Uterus (tissue), 4 donors: ENCODE results near the gene CR1L. TPM values are rescaled to one million over a fixed set of nuclear protein-coding genes. Genes with fewer than 3 reads are reported as not detected.
"Not testable (repeated sequence)": the region's sequence is repeated elsewhere in the genome, so short reads cannot be mapped to it uniquely, and the experiment has no call there.

Source experiments
- DNase-seq, 2 donors: peaks; one replicate each; pipeline ENCODE4 v3.0.0-alpha.2; 2019 to 2020
- H3K27ac ChIP-seq, 2 donors: fragments of 200-600 bp; sonication (generic); 1 replicate in 1 of 2; 2 replicates in 1 of 2; pipeline ENCODE4 v1.5.1; 2016 to 2018
- H3K27me3 ChIP-seq, 2 donors: fragments of 200-600 bp; sonication (generic); one replicate each; pipeline ENCODE4 v1.5.1; 2018 to 2019; ENCODE audit warnings: control low read depth in 1 of 2
- H3K36me3 ChIP-seq, 2 donors: fragments of 200-600 bp; sonication (generic); one replicate each; pipeline ENCODE4 v1.5.1; 2019; ENCODE audit warnings: control low read depth in 1 of 2
- H3K4me1 ChIP-seq, 2 donors: fragments of 200-600 bp; sonication (generic); one replicate each; pipeline ENCODE4 v1.5.1; 2018 to 2019; ENCODE audit warnings: control low read depth in 1 of 2
- H3K4me3 ChIP-seq, 2 donors: fragments of 200-600 bp; sonication (generic); 1 replicate in 1 of 2; 2 replicates in 1 of 2; pipeline ENCODE4 v1.5.1; 2018 to 2019; ENCODE audit warnings: mild to moderate bottlenecking in 1 of 2
- H3K9me3 ChIP-seq, 2 donors: fragments of 200-600 bp; sonication (generic); one replicate each; pipeline ENCODE4 v1.5.1; 2019; ENCODE audit warnings: control low read depth in 1 of 2
- POLR2A ChIP-seq, 2 donors: fragments of 450-650 bp; IDR thresholded peaks; one replicate each; pipeline ENCODE4 v1.6.1; 2016; ENCODE audit warnings: antibody characterized with exemption in 2 of 2, mild to moderate bottlenecking in 1 of 2, moderate library complexity in 1 of 2
- intact Hi-C: fragments of 100-400 bp; cut with DNase I; formaldehyde crosslinking; loops from one replicate; pipeline ENCODE4 v1.15.1; 2023; ENCODE audit warnings: low total_unique reads
- total RNA-seq, 4 donors: library from RNA; depleted of rRNA in 3 of 4; stranded (reverse); fragments of >200 nt in 3 of 4; gene quantifications; one replicate each; pipeline versions ENCODE4 v1.1.0 to v1.2.4, GENCODE V29; 2014 to 2023
- TF ChIP-seq, protein P1 (sequence below), 4 experiments: fragments of 200-600 bp in 2 of 4; fragments of 450-650 bp in 2 of 4; sonication (generic) in 2 of 4; IDR thresholded peaks; one replicate each; pipeline ENCODE4 v1.5.1; 2016 to 2019; ENCODE audit warnings: antibody characterized with exemption in 4 of 4, mild to moderate bottlenecking in 2 of 4, moderate library complexity in 1 of 4
- donor health status: DM: yes; HTN: yes; CAD: no.

Gene CR1L
- total RNA-seq, 4 donors from 2014 or later: 0.14 TPM; not detected in 3

DNA sequence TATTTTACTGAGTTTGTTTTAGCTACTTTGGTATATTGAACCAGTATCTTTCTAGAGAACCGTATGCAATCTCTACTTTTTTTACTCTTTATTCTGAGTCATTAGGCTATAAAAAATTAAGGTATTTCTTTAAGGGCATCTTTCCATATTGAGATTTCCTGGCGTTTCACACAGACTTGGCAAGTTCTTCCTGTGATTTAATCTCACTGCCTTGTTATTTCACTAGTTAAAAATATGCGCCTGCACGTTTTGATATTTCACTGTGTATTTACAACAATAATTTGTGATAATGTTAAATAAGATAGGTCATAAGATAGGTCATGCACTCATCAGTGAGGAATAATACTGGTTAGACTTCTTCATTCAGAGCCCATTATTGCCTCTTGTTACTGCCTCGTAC is 16.2 kb upstream of the CR1L start:
- TF ChIP-seq, protein P1, sequence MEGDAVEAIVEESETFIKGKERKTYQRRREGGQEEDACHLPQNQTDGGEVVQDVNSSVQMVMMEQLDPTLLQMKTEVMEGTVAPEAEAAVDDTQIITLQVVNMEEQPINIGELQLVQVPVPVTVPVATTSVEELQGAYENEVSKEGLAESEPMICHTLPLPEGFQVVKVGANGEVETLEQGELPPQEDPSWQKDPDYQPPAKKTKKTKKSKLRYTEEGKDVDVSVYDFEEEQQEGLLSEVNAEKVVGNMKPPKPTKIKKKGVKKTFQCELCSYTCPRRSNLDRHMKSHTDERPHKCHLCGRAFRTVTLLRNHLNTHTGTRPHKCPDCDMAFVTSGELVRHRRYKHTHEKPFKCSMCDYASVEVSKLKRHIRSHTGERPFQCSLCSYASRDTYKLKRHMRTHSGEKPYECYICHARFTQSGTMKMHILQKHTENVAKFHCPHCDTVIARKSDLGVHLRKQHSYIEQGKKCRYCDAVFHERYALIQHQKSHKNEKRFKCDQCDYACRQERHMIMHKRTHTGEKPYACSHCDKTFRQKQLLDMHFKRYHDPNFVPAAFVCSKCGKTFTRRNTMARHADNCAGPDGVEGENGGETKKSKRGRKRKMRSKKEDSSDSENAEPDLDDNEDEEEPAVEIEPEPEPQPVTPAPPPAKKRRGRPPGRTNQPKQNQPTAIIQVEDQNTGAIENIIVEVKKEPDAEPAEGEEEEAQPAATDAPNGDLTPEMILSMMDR (IDR thresholded peaks at IDR 0.05): no peak
- no peak for TF ChIP-seq POLR2A (IDR thresholded peaks at IDR 0.05)
- H3K4me1 ChIP-seq: no peaks in the 10 kb centered on the region

DNA sequence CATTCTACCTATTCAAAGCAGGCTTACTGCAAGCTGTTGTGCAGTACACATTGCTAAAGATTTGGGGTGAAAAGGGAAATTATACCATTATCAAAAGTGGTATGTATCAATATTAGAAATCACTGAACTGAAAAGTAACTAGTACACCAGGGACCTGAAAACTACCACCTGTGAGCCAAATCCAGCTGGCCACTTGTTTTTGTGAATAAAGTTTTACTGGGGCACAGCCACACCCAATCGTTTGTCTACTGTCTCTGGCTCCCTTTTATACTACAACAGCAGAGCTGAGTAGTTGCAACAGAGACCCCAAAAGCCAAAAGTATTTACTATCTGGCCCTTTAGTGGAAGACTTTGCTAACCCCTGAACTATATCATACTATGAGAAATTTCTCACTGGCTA is 13.8 kb upstream of the CR1L start:
- no peaks in the 10 kb centered on the region for H3K27me3 ChIP-seq
- intact Hi-C loops: no loop called here
- H3K4me1 ChIP-seq: no peaks in the 10 kb centered on the region
- TF ChIP-seq POLR2A (IDR thresholded peaks at IDR 0.05): no peak
- TF ChIP-seq, protein P1 (IDR thresholded peaks at IDR 0.05): no peak
- H3K27ac ChIP-seq: no peak overlapping the region
- DNase-seq: no peak
- no peaks in the 10 kb centered on the region for H3K36me3 ChIP-seq
- H3K9me3 ChIP-seq: no peaks in the 10 kb centered on the region
- H3K4me3 ChIP-seq: no peak overlapping the region

More for the DNA sequence above, 16.2 kb upstream of the CR1L start:
- Histone ChIP-seq H3K27ac (no peak overlapping the region), H3K36me3 (no peaks in the 10 kb centered on the region), H3K27me3 (no peaks in the 10 kb centered on the region), H3K9me3 (no peaks in the 10 kb centered on the region), H3K4me3 (no peak overlapping the region)
- no peak for DNase-seq
- intact Hi-C loops: no loop called here

DNA sequence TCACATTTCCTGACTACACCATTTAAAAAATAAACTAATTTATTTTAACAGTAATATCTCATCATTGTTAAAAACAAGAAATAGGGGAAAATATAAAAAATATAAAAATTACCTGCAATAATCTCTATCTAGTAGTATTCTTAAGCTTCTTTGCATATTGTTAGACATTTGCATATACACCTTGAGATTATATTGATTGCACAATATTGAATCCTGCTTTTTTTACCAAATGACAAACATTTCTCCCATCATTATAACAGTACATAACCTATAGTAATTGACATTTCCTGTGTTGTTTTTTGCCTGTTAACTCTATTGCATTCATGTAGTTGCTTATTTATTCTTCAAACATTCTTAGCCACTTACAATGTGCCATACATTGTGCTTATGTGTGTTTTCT is 11.7 kb upstream of the CR1L start:
- H3K27me3 ChIP-seq: no peaks in the 10 kb centered on the region
- no peaks in the 10 kb centered on the region for H3K9me3 ChIP-seq
- H3K4me3 ChIP-seq: no peak overlapping the region
- intact Hi-C loops: no loop called here
- H3K36me3 ChIP-seq: no peaks in the 10 kb centered on the region
- no peak for DNase-seq
- H3K4me1 ChIP-seq: no peaks in the 10 kb centered on the region
- no peak for TF ChIP-seq POLR2A (IDR thresholded peaks at IDR 0.05)
- TF ChIP-seq, protein P1 (IDR thresholded peaks at IDR 0.05): no peak
- no peak overlapping the region for H3K27ac ChIP-seq

DNA sequence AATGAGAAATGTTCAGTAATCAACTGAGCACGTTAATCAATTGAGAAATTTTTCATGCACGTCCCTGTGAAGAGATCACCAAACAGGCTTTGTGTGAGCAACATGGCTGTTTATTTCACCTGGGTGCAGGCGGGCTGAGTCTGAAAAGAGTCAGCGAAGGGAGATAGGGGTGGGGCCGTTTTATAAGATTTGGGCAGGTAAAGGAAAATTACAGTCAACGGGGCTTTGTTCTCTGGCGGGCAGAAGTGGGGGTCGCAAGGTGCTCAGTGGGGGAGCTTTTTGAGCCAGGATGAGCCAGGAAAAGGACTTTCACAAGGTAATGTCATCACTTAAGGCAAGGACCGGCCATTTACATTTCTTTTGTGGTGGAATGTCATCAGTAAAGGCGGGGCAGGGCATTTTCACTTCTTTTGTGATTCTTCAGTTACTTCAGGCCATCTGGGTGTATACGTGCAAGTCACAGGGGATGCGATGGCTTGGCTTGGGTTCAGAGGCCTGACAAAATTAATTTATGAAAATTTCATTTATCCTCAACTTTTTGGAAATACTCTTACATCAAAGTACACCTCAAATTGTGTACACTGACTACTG is 11.1 kb upstream of the CR1L start:
- DNase-seq, H3K4me1 ChIP-seq, H3K9me3 ChIP-seq, H3K27ac ChIP-seq, H3K36me3 ChIP-seq, H3K27me3 ChIP-seq, intact Hi-C loops, H3K4me3 ChIP-seq: not testable (repeated sequence)

DNA sequence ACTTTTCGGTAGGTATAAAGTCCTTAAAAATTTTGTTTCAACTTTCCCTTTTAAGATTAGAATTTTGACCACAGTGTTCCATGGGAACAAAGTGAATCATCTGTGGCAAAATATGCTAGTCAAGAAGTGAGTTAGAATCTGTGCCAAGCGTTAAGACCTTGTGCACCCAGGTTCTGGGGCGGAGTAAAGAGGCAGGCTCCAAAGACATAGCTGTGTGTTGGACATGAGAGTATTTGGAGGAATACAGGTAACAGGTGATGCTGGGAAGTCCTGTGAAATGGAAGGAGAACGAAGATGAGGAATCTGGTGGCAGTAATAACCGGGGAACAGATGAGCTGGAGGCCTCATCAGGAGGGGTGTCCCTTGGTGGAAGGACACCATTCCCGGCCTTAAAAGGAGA is 10.6 kb upstream of the CR1L start:
- H3K4me1 ChIP-seq, DNase-seq, H3K4me3 ChIP-seq, H3K27me3 ChIP-seq, intact Hi-C loops, H3K36me3 ChIP-seq, H3K27ac ChIP-seq, H3K9me3 ChIP-seq: not testable (repeated sequence)

DNA sequence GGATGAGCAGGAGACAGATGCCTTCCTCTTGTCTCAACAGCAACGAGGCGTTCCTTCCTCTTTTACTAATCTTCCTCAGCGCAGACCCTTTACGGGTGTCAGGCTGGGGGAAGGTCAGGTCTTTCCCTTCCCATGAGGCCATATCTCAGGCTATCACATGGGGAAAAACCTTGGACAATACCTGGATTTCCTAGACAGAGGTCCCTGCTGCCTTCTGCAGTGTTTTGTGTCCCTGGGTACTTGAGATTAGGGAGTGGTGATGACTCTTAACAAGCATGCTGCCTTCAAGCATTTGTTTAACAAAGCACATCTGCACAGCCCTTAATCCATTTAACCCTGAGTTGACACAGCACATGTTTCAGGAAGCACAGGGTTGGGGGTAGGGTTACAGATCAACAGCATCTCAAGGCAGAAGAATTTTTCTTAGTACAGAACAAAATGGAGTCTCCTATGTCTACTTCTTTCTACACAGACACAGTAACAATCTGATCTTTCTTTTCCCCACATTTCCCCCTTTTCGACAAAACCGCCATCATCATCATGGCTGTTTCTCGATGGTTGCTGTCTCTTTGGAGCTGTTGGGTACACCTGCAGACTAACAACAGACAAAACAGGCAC is 9.3 kb upstream of the CR1L start:
- intact Hi-C loops: not testable (repeated sequence)

DNA sequence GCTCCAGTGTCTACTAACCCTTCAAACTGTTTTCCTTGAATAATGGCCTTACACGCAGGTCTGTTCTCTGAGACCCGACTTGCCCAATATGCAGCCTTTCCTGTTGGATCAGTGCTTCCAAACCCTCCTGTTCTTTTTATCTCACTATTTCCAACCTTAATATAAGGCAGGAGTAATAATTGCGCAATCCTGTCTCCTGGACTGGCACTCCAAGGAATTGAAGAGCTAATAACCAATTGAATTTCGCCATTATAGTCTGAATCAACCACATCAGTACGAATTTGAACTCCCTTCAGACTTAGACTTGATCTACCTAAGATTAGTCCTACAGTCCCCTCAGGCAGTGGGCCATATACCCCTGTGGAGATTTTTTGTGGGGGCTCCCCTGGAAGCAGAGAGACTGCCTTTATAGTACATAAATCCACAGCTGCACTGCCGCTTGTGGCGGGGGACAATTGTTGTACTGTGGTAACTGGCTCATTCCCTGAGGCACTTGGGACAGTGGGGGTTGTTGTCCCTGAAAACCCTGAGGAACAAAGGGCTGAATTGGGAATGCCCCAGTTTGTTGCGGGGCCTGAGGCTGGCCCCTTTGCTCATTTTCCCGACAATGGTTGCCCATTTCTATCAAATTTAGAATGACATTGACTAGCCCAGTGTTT is 6.3 kb upstream of the CR1L start:
- intact Hi-C loops, DNase-seq, H3K9me3 ChIP-seq, H3K27ac ChIP-seq, H3K36me3 ChIP-seq, H3K4me1 ChIP-seq, H3K4me3 ChIP-seq: not testable (repeated sequence)
- H3K27me3 ChIP-seq: peaks cover 0 to 11% of the 10 kb centered on the region in 2 donors

More for the DNA sequence above, 9.3 kb upstream of the CR1L start:
- not testable (repeated sequence) for H3K36me3 ChIP-seq, H3K27ac ChIP-seq, H3K9me3 ChIP-seq, H3K4me1 ChIP-seq, DNase-seq, H3K4me3 ChIP-seq, H3K27me3 ChIP-seq

DNA sequence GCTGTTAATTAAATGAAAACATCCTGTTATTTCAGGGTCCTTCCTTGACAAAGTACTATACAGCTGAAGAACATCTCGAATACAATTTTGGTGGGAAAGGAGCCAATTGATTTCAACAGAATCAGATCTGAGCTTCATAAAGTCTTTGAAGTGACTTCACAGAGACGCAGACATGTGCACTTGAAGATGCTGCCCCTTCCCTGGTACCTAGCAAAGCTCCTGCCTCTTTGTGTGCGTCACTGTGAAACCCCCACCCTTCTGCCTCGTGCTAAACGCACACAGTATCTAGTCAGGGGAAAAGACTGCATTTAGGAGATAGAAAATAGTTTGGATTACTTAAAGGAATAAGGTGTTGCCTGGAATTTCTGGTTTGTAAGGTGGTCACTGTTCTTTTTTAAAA is 5.6 kb upstream of the CR1L start:
- H3K36me3 ChIP-seq, H3K9me3 ChIP-seq, H3K4me3 ChIP-seq, intact Hi-C loops, H3K27ac ChIP-seq, H3K4me1 ChIP-seq, DNase-seq: not testable (repeated sequence)
- peaks cover 0 to 11% of the 10 kb centered on the region in 2 donors for H3K27me3 ChIP-seq
